Measurements from ENCODE around the gene TNS1. TPM values are rescaled to one million over a fixed set of nuclear protein-coding genes. Genes with fewer than 3 reads are reported as not detected.
A peak's percentile ranks its signal among the peaks of the same experiment; 100 is the strongest.

TNS1 gene
- total RNA-seq, 1 donor from 2014 or later, result 14.5 TPM

- no peak for DNase-seq (ENCODE audit: low read depth, low spot score)
- H3K9me3 Mint-ChIP-seq, result peaks cover 2% of the 10 kb centered on the region
- no peak for TF ChIP-seq CTCF (conservative IDR thresholded peaks at IDR 0.05)
- H3K27ac Mint-ChIP-seq (ENCODE audit: unreplicated experiment), result no peak overlapping the region
- H3K4me3 Mint-ChIP-seq, result no peak overlapping the region
- peaks cover 3% of the 10 kb centered on the region for H3K27me3 Mint-ChIP-seq (ENCODE audit: low read depth)
- no peaks in the 10 kb centered on the region for H3K36me3 Mint-ChIP-seq (ENCODE audit: low read depth)
- H3K4me1 Mint-ChIP-seq, result peaks cover 31% of the 10 kb centered on the region
These were observed 199.7 kb downstream of the TNS1 start for GRCh38 chr2:217802876-217803652.

- no peak for TF ChIP-seq CTCF (conservative IDR thresholded peaks at IDR 0.05)
- no peak overlapping the region for H3K27ac Mint-ChIP-seq (ENCODE audit: unreplicated experiment)
- DNase-seq (ENCODE audit: low read depth, low spot score), result no peak
These were observed 200.5 kb downstream of the TNS1 start for GRCh38 chr2:217802266-217802665.

GRCh38 chr2:217801711-217802110 lies 201.1 kb downstream of the TNS1 start:
- peaks cover 24% of the 10 kb centered on the region for H3K4me1 Mint-ChIP-seq
- no peak for DNase-seq (ENCODE audit: low read depth, low spot score)

More at GRCh38 chr2:217802266-217802665, 200.5 kb downstream of the TNS1 start:
- H3K27me3 Mint-ChIP-seq (ENCODE audit: low read depth), result peaks cover 3% of the 10 kb centered on the region
- no peak overlapping the region for H3K4me3 Mint-ChIP-seq
- H3K4me1 Mint-ChIP-seq, result peaks cover 28% of the 10 kb centered on the region
- H3K9me3 Mint-ChIP-seq, result peaks cover 2% of the 10 kb centered on the region
- no peaks in the 10 kb centered on the region for H3K36me3 Mint-ChIP-seq (ENCODE audit: low read depth)

GRCh38 chr2:217801115-217801531 lies 201.7 kb downstream of the TNS1 start:
- Mint-ChIP-seq H3K4me1 (peaks cover 22% of the 10 kb centered on the region), H3K27me3 (ENCODE audit: low read depth) (no peaks in the 10 kb centered on the region), H3K4me3 (no peak overlapping the region), H3K36me3 (ENCODE audit: low read depth) (no peaks in the 10 kb centered on the region), H3K27ac (ENCODE audit: unreplicated experiment) (peak overlapping the region; percentile 6), H3K9me3 (peaks cover 2% of the 10 kb centered on the region)
- TF ChIP-seq CTCF (conservative IDR thresholded peaks at IDR 0.05), result no peak
- no peak for DNase-seq (ENCODE audit: low read depth, low spot score)

More at GRCh38 chr2:217801711-217802110, 201.1 kb downstream of the TNS1 start:
- no peak overlapping the region for H3K4me3 Mint-ChIP-seq
- H3K9me3 Mint-ChIP-seq, result peaks cover 2% of the 10 kb centered on the region
- peaks cover under 1% of the 10 kb centered on the region for H3K27me3 Mint-ChIP-seq (ENCODE audit: low read depth)
- TF ChIP-seq CTCF (conservative IDR thresholded peaks at IDR 0.05), result no peak
- H3K27ac Mint-ChIP-seq (ENCODE audit: unreplicated experiment), result no peak overlapping the region
- no peaks in the 10 kb centered on the region for H3K36me3 Mint-ChIP-seq (ENCODE audit: low read depth)

- no peak overlapping the region for H3K27ac Mint-ChIP-seq (ENCODE audit: unreplicated experiment)
- no peak for DNase-seq (ENCODE audit: low read depth, low spot score)
- TF ChIP-seq CTCF (conservative IDR thresholded peaks at IDR 0.05), result no peak
- peaks cover 20% of the 10 kb centered on the region for H3K4me1 Mint-ChIP-seq
- H3K36me3 Mint-ChIP-seq (ENCODE audit: low read depth), result no peaks in the 10 kb centered on the region
- no peaks in the 10 kb centered on the region for H3K27me3 Mint-ChIP-seq (ENCODE audit: low read depth)
- H3K9me3 Mint-ChIP-seq, result peaks cover 2% of the 10 kb centered on the region
- no peak overlapping the region for H3K4me3 Mint-ChIP-seq
These were observed 202.2 kb downstream of the TNS1 start for GRCh38 chr2:217800433-217801114.

All from neural crest cell (in vitro differentiated cells).